H1 (cell line): ENCODE data around the gene FHOD1. TPM values are rescaled to one million over a fixed set of nuclear protein-coding genes. Genes with fewer than 3 reads are reported as not detected.

Experiments
- CBX8 ChIP-seq: fragments of 300-800, 300-1000 bp; sonication (generic); IDR thresholded peaks from 2 replicates; pipeline ENCODE4 v1.7.1; 2016; ENCODE audit warnings: low read depth, low read length, borderline replicate concordance
- CEBPB ChIP-seq: IDR thresholded peaks from 2 replicates; pipeline ENCODE4 v1.6.1; 2012; ENCODE audit warnings: low read depth, low read length
- CHD2 ChIP-seq: IDR thresholded peaks from 2 replicates; pipeline ENCODE4 v1.6.1; 2012; ENCODE audit warnings: low read length, improper control_type of control experiment
- CHD7 ChIP-seq: fragments of 300-600 bp; sonication (generic); IDR thresholded peaks from 2 replicates; pipeline ENCODE4 v1.7.1; 2012; ENCODE audit warnings: low read length, moderate library complexity, mild to moderate bottlenecking, inconsistent platforms; ENCODE audit not compliant: insufficient replicate concordance
- KDM5A ChIP-seq: fragments of 200-600 bp; IDR thresholded peaks from 2 replicates; pipeline ENCODE4 v1.7.1; 2012; ENCODE audit warnings: mild to moderate bottlenecking, low read length, inconsistent platforms, mixed read lengths
- NRF1 ChIP-seq: IDR thresholded peaks from 2 replicates; pipeline ENCODE4 v1.6.1; 2011; ENCODE audit warnings: mild to moderate bottlenecking, low read depth, low read length, improper control_type of control experiment
- polyA plus RNA-seq, 7 experiments: library from polyadenylated mRNA; depleted of rRNA in 3 of 7; stranded (reverse) in 5 of 7; unstranded in 2 of 7; fragments of >200 nt in 5 of 7; fragments of 200-250 nt in 2 of 7; gene quantifications; 1 replicate in 5 of 7; 2 replicates in 1 of 7; 4 replicates in 1 of 7; pipeline versions ENCODE4 v1.2.1 to v1.2.3, GENCODE V29; 2011 to 2013; ENCODE audit warnings: missing spikeins in 2 of 7, mixed read lengths in 2 of 7
- total RNA-seq: library from RNA; stranded (reverse); fragmentation: NEBNext Ultra II Directional; extraction: Animal tissue kit (Norgen Biotek cat#: 25700); gene quantifications from 2 replicates; pipeline ENCODE4 v1.2.1, GENCODE V29; 2021

Gene FHOD1
- total and polyA plus RNA-seq, 2 of the 8 experiments (the other 6 are each of a cell fraction or from before 2014, with no cell fraction given): 31.3 to 60.7 TPM

- no peak for TF ChIP-seq CHD7
- no peak for TF ChIP-seq CBX8
- TF ChIP-seq KDM5A: no peak
- no peak for TF ChIP-seq NRF1
- no peak for TF ChIP-seq CEBPB
- TF ChIP-seq CHD2: no peak
These were observed 17.6 kb upstream of the FHOD1 start (continued) for GRCh38 chr16:67264866-67265265.
